PFSK-1 (cell line): ENCODE results near the gene LENG1.

Source experiments
- FOXP2 ChIP-seq: optimal IDR thresholded peaks from 2 replicates; pipeline ENCODE3; 2011; ENCODE audit warnings: borderline replicate concordance, control low read depth, inconsistent platforms; ENCODE audit not compliant: insufficient read depth; ENCODE audit errors: extremely low read length, extremely low read depth
- POLR2AphosphoS5 ChIP-seq: IDR thresholded peaks from 2 replicates; pipeline ENCODE4 v1.6.1; 2012; ENCODE audit warnings: low read depth, mild to moderate bottlenecking, control low read depth, low read length, moderate library complexity
- SIN3A ChIP-seq: IDR thresholded peaks from 2 replicates; pipeline ENCODE4 v1.6.1; 2012; ENCODE audit warnings: mild to moderate bottlenecking, low read length, moderate library complexity, borderline replicate concordance; ENCODE audit not compliant: insufficient read depth
- TAF1 ChIP-seq: IDR thresholded peaks from 2 replicates; pipeline ENCODE4 v1.6.1; 2012; ENCODE audit warnings: low read length, control low read depth, borderline replicate concordance; ENCODE audit not compliant: insufficient read depth
- TF ChIP-seq, protein P1 (sequence below), 2 experiments: IDR thresholded peaks; 2 replicates each; pipeline versions ENCODE4 v1.6.1 to v1.8.0; 2011 to 2012; ENCODE audit warnings: low read depth in 2 of 2, low read length in 2 of 2, control low read depth in 1 of 2, inconsistent platforms in 1 of 2, mild to moderate bottlenecking in 1 of 2, moderate library complexity in 1 of 2; ENCODE audit not compliant: insufficient read depth in 1 of 2

DNA sequence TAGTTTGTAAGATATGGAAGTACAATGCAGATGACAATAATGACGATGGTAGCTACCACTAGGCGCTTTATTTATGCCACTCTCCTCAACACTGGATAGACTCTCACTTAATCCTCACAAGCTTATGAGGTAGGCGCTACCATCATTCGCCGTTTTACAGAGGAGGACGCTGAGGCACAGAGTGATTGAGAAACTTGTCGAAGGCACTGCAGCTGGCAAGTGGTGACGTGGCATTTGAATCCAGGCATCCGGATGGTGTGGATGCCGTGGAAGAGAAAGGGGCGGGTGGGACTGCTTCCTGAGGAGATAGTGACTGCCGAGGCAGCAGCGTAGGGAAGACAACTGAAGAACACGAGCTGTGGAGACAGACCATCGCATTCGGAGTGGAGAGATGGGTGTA is 39.9 kb upstream of the LENG1 start:
- TF ChIP-seq POLR2AphosphoS5 (no peak), TAF1 (no peak), FOXP2 (no peak), SIN3A (no peak)
- TF ChIP-seq, protein P1, sequence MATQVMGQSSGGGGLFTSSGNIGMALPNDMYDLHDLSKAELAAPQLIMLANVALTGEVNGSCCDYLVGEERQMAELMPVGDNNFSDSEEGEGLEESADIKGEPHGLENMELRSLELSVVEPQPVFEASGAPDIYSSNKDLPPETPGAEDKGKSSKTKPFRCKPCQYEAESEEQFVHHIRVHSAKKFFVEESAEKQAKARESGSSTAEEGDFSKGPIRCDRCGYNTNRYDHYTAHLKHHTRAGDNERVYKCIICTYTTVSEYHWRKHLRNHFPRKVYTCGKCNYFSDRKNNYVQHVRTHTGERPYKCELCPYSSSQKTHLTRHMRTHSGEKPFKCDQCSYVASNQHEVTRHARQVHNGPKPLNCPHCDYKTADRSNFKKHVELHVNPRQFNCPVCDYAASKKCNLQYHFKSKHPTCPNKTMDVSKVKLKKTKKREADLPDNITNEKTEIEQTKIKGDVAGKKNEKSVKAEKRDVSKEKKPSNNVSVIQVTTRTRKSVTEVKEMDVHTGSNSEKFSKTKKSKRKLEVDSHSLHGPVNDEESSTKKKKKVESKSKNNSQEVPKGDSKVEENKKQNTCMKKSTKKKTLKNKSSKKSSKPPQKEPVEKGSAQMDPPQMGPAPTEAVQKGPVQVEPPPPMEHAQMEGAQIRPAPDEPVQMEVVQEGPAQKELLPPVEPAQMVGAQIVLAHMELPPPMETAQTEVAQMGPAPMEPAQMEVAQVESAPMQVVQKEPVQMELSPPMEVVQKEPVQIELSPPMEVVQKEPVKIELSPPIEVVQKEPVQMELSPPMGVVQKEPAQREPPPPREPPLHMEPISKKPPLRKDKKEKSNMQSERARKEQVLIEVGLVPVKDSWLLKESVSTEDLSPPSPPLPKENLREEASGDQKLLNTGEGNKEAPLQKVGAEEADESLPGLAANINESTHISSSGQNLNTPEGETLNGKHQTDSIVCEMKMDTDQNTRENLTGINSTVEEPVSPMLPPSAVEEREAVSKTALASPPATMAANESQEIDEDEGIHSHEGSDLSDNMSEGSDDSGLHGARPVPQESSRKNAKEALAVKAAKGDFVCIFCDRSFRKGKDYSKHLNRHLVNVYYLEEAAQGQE (IDR thresholded peaks at IDR 0.05; ENCODE audit: insufficient read depth in 1 of 2, low read depth in 2 of 2, low read length in 2 of 2), result no peak
